D721Med (cell line): Measurements from ENCODE around the gene B9D2.
"Not testable (repeated sequence)": the region's sequence is repeated elsewhere in the genome, so short reads cannot be mapped to it uniquely, and the experiment has no call there.

Experiments
- DNase-seq: peaks from one replicate; pipeline ENCODE4 v3.0.0; 2011; ENCODE audit warnings: low spot score; ENCODE audit not compliant: insufficient read length
- FAIRE-seq: peaks from 2 replicates; lab custom pipeline; 2011; peaks lifted over from hg19 to GRCh38; lab: Jason Lieb, UNC
- CTCF ChIP-seq: IDR thresholded peaks from 2 replicates; pipeline ENCODE4 v1.5.1; 2012; ENCODE audit warnings: mild to moderate bottlenecking, control low read depth; ENCODE audit not compliant: insufficient read depth; ENCODE audit errors: missing control alignments

Gene B9D2

GRCh38 chr19:41391618-41392017 lies 27.7 kb upstream of the B9D2 start:
- DNase-seq (no peak), FAIRE-seq (no peak)
- no peak for TF ChIP-seq CTCF

GRCh38 chr19:41386442-41386841 lies 22.5 kb upstream of the B9D2 start:
- DNase-seq (no peak), FAIRE-seq (no peak)
- TF ChIP-seq CTCF = no peak

GRCh38 chr19:41384351-41384750 lies 20.4 kb upstream of the B9D2 start:
- no peak for DNase-seq
- TF ChIP-seq CTCF = no peak
- no peak for FAIRE-seq

- not testable (repeated sequence) for FAIRE-seq, DNase-seq
Observed at GRCh38 chr19:41381536-41381935, 17.6 kb upstream of the B9D2 start.

GRCh38 chr19:41377977-41378709 lies 14.2 kb upstream of the B9D2 start:
- no peak for DNase-seq
- FAIRE-seq = no peak
- no peak for TF ChIP-seq CTCF

- TF ChIP-seq CTCF = no peak
- FAIRE-seq = no peak
- DNase-seq = no peak
Observed at GRCh38 chr19:41376998-41377365, 13.0 kb upstream of the B9D2 start.

- DNase-seq = no peak
- TF ChIP-seq CTCF = no peak
- FAIRE-seq = no peak
Observed at GRCh38 chr19:41376241-41376997, 12.5 kb upstream of the B9D2 start, which contains the start of gene TMEM91. Gene TMEM91 (plus strand): TSS chr19:41376533. CDS start chr19:41378310, 1,777 bp downstream.
